ENCODE data around the gene RPH3AL. TPM values are rescaled to one million over a fixed set of nuclear protein-coding genes. Genes with fewer than 3 reads are reported as not detected.

Gene RPH3AL
- total RNA-seq, 2 donors from 2014 or later = 11.7 to 17.8 TPM

GRCh38 chr17:351875-352420 is 659 bp downstream of the RPH3AL start:
- no peak for DNase-seq (ENCODE audit: low spot score)
- WGBS = 66% methylated on average over 19 of the region's 19 CpGs
- H3K27me3 ChIP-seq (replicated peaks; ENCODE audit: insufficient read depth) = no peaks in the 10 kb centered on the region
- intact Hi-C loops (cut with DNase I) = no loop called here
- H3K4me3 ChIP-seq = peak overlapping the region in 1 of 2 donors; percentile 6
- TF ChIP-seq CTCF (IDR thresholded peaks at IDR 0.05) (no peak), POLR2A (IDR thresholded peaks at IDR 0.05) (no peak), POLR2AphosphoS5 (IDR thresholded peaks at IDR 0.05) (no peak)
- peaks cover 3% of the 10 kb centered on the region for H3K4me1 ChIP-seq (replicated peaks)
- H3K27ac ChIP-seq = peak overlapping the region; percentile 74 to 82
- H3K9me3 ChIP-seq = no peaks in the 10 kb centered on the region
- no peaks in the 10 kb centered on the region for H3K36me3 ChIP-seq

GRCh38 chr17:351449-351738 is 1.2 kb downstream of the RPH3AL start:
- no peak for TF ChIP-seq POLR2AphosphoS5 (IDR thresholded peaks at IDR 0.05)
- TF ChIP-seq POLR2A (IDR thresholded peaks at IDR 0.05) = no peak
- TF ChIP-seq CTCF (IDR thresholded peaks at IDR 0.05) = no peak
- no peaks in the 10 kb centered on the region for H3K27me3 ChIP-seq (replicated peaks; ENCODE audit: insufficient read depth)
- H3K4me1 ChIP-seq (replicated peaks) = peaks cover 3% of the 10 kb centered on the region
- no peak for DNase-seq (ENCODE audit: low spot score)
- no peaks in the 10 kb centered on the region for H3K9me3 ChIP-seq
- H3K27ac ChIP-seq = peak overlapping the region; percentile 71 to 82
- 43% methylated on average over 6 of the region's 6 CpGs for WGBS
- intact Hi-C loops (cut with DNase I) = no loop called here
- H3K4me3 ChIP-seq = no peak overlapping the region
- no peaks in the 10 kb centered on the region for H3K36me3 ChIP-seq

GRCh38 chr17:350706-351448 is 1.7 kb downstream of the RPH3AL start:
- H3K9me3 ChIP-seq = no peaks in the 10 kb centered on the region
- DNase-seq (ENCODE audit: low spot score) = no peak
- H3K4me3 ChIP-seq = no peak overlapping the region
- peaks cover 3% of the 10 kb centered on the region for H3K4me1 ChIP-seq (replicated peaks)
- intact Hi-C loops (cut with DNase I) = no loop called here
- no peaks in the 10 kb centered on the region for H3K36me3 ChIP-seq
- TF ChIP-seq CTCF (IDR thresholded peaks at IDR 0.05) (no peak), POLR2AphosphoS5 (IDR thresholded peaks at IDR 0.05) (peak; percentile 62)
- peak overlapping the region; percentile 71 to 82 for H3K27ac ChIP-seq
- no peaks in the 10 kb centered on the region for H3K27me3 ChIP-seq (replicated peaks; ENCODE audit: insufficient read depth)
- 52% methylated on average over 8 of the region's 8 CpGs for WGBS

- Histone ChIP-seq H3K9me3 (no peaks in the 10 kb centered on the region), H3K27me3 (replicated peaks; ENCODE audit: insufficient read depth) (no peaks in the 10 kb centered on the region), H3K4me3 (no peak overlapping the region), H3K36me3 (no peaks in the 10 kb centered on the region), H3K4me1 (replicated peaks) (peaks cover 3% of the 10 kb centered on the region), H3K27ac (peak overlapping the region; percentile 71 to 82)
- peak; percentile 6 for TF ChIP-seq POLR2AphosphoS5 (IDR thresholded peaks at IDR 0.05)
- TF ChIP-seq CTCF (IDR thresholded peaks at IDR 0.05) = no peak
- WGBS = 42% methylated on average over 3 of the region's 3 CpGs
- DNase-seq (ENCODE audit: low spot score) = no peak
- intact Hi-C loops (cut with DNase I) = no loop called here
Observed at GRCh38 chr17:349666-350065, 2.9 kb downstream of the RPH3AL start.

Data from prostate gland (tissue), 2 donors.